Iris pigment epithelial cell (primary cell): Measurements from ENCODE around the gene PCK2.

Experiments
- DNase-seq: peaks from one replicate; pipeline ENCODE4 v3.0.0-alpha.2; 2011; ENCODE audit warnings: low read depth

PCK2 gene

GRCh38 chr14:24075485-24076301, 18.4 kb upstream of the PCK2 start:
- no peak for DNase-seq

- no peak for DNase-seq
Measured at GRCh38 chr14:24076302-24076601, 17.9 kb upstream of the PCK2 start.

DNA sequence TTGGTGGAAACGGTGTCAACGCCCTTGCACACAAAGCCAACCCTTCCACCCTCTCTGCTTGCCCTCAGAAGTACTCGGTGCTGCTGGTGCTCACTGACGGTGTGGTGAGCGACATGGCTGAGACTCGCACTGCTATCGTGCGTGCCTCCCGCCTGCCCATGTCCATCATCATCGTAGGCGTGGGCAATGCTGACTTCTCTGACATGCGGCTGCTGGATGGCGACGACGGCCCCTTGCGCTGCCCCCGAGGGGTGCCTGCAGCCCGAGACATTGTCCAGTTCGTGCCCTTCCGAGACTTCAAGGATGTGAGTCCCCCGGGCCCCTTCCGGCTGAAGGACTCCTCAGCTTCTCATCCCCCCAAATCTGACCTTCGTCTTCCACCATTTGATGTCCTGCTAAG, 17.0 kb upstream of the PCK2 start:
- no peak for DNase-seq

DNA sequence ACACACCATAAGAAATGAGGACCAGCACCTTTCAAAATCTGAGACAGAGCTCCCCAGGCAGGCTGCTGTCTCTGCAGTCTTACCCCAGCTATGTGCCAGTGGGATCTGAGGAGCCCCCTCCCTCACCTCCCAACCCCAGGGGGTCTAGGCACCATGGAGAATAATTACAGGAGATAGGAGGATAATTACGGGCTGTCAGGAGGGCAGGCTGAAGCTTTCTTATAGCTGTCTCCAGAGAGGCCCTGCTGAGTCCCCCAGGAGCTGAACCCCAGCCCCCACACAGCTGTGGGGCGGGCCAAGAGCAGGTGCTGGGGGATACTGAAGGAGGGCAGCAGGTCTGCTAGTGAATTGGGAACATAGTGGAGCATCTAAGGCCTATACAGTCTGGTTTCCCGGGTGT, 16.0 kb upstream of the PCK2 start:
- DNase-seq: no peak

GRCh38 chr14:24079491-24080141, 14.5 kb upstream of the PCK2 start:
- DNase-seq: no peak

- no peak for DNase-seq
Measured at GRCh38 chr14:24080142-24080530, 14.0 kb upstream of the PCK2 start.

- DNase-seq: peak; percentile 33
Measured at GRCh38 chr14:24080888-24081738, 13.0 kb upstream of the PCK2 start.

GRCh38 chr14:24081739-24082211, 12.3 kb upstream of the PCK2 start:
- DNase-seq: no peak

DNA sequence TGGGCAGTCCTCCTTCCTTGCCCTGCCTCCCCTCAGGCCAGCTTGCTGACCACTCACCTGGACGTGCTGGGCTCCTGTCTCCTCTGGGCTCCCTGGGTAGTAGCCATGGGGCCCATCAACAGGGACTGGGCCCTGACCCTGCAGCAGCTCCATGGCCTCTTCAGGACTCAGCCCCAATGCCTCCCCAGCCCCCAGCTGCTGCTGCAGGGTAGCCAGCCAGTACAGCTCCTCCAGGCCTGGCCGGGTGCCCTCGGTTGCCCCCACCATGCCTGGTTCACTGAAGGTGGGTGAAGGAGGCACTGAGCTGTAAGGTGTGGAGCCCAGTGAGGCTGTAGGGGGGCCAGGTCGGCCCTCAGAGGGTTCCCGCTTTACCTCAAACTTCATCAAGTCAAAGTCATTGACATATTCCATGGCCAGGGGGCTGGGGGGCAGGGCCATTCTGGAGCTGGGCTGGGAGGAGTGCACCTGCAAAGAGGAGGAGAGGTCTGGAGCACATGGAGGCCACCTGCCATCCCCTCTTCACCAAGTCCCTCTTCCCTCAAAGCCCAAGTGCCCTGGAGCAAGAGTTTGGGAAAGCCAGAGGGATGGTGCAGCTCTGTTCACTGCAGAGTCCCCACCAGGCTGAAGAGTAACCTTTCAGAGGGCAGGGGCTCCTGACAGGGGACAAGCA, 11.6 kb upstream of the PCK2 start:
- no peak for DNase-seq

- no peak for DNase-seq
Measured at GRCh38 chr14:24083462-24083861, 10.6 kb upstream of the PCK2 start.

- DNase-seq: no peak
Measured at GRCh38 chr14:24084440-24084839, 9.7 kb upstream of the PCK2 start.

DNA sequence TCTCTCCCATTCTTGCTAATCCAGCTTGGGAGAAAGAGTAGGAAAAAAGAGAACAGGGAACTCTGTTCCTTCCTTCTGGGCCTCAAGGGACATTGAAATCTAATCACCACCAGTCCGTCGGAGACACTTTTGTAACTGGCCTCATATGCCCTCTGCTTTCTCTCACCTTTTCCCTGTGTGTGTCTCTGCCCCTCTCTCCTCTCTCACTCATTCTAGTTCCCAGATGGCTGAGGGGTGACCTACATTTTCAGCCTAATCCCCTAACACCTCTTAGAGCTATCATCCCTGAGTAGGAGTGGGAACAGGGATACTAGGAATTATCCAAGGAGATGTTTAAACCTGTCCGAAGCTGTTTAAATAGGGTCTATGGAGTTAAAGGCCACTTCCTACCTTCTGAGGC, 8.9 kb upstream of the PCK2 start:
- no peak for DNase-seq

GRCh38 chr14:24086193-24086955, 7.7 kb upstream of the PCK2 start:
- DNase-seq: no peak

GRCh38 chr14:24087004-24087403, 7.1 kb upstream of the PCK2 start:
- DNase-seq: no peak

DNA sequence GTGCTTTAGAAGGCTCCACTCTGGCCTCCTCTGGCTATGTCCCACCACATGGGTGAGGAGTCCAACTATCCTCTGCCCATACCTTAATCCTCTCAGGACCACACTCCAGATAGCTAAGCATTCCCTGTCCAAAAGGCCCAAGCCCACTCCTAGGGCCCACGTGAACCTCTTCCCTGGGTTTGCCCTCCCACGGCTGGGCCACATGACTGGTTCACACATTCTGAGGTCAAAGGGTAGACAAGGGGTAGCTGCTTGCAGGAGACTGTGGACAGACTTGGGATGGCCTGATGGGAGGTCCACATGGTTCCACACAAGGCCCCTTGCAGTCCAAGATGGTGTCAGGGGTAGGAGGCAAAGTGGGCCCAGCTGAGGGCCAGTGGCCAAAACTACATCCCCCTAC, 6.0 kb upstream of the PCK2 start:
- no peak for DNase-seq

GRCh38 chr14:24089890-24090289, 4.2 kb upstream of the PCK2 start:
- DNase-seq: no peak

GRCh38 chr14:24092110-24092504, 2.0 kb upstream of the PCK2 start:
- DNase-seq: no peak

- no peak for DNase-seq
Measured at GRCh38 chr14:24092505-24093206, 1.5 kb upstream of the PCK2 start.

DNA sequence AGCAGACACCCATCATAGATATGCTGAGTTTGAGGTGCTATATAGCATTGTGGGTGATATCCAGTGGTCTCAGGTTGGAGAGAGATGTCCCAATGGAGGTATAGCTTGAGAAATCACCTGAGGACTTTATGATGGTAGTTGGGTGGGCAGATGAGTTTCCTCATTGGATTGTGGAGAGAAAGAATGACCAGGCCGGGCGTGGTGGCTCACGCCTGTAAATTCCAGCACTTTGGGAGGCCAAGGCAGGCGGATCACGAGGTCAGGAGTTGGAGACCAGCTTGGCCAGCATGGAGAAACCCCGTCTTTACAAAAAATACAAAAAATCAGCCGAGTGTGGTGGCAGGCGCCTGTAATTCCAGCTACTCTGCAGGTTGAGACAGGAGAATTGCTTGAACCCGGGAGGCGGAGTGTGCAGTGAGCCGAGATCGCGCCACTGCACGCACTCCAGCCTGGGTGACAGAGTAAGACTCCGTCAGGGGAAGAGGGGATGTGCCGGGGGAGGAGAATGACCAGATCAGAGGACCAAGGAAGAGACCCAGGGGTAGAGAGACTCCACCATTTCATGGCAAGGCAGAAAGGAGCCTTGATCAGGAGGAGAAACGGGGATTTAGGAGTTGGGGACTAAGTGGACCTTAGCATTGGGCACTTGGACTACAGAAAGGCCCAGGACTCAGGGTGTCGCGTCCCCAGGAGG, 757 bp upstream of the PCK2 start:
- DNase-seq: no peak

- no peak for DNase-seq
Measured at GRCh38 chr14:24094841-24095270, 745 bp downstream of the PCK2 start.
